Endothelial cell of umbilical vein (primary cell): ENCODE data around the gene PRRC2A. TPM values are rescaled to one million over a fixed set of nuclear protein-coding genes. Genes with fewer than 3 reads are reported as not detected.
A peak's percentile ranks its signal among the peaks of the same experiment; 100 is the strongest.

Source experiments
- BruUV-seq: library from RNA; stranded (reverse); fragments of 400-500 nt; replicated peaks from 2 replicates; lab custom pipeline; 2021; lab: Mats Ljungman, UMichigan
- CTCF ChIA-PET: fragments of 300-600, 350-600 bp; sonication (Branson Sonifier 250); formaldehyde crosslinking; loops from one replicate; lab custom pipeline; 2021; ENCODE audit warnings: antibody characterized with exemption, inconsistent platforms; lab: Charles Lee
- POLR2A ChIA-PET: fragments of 300-600, 350-600 bp; sonication (Branson Sonifier 250); formaldehyde crosslinking; loops from one replicate; lab custom pipeline; 2021; ENCODE audit warnings: antibody characterized with exemption, inconsistent platforms; lab: Charles Lee
- DNase-seq: peaks from one replicate; pipeline ENCODE4 v3.0.0-alpha.2; 2011; ENCODE audit warnings: low read depth, low spot score
- FAIRE-seq: peaks from 2 replicates; lab custom pipeline; 2011; peaks lifted over from hg19 to GRCh38; lab: Jason Lieb, UNC
- H2AFZ ChIP-seq: 2 replicates; pipeline ENCODE4 v1.6.0; 2012; ENCODE audit warnings: low read depth, low read length, control low read depth, inconsistent platforms
- H3K27ac ChIP-seq: 2 replicates; pipeline ENCODE4 v1.5.1; 2011; ENCODE audit warnings: low read depth, mild to moderate bottlenecking, control low read depth, low read length, moderate library complexity; ENCODE audit not compliant: insufficient read depth
- H3K27me3 ChIP-seq, 2 experiments: 2 replicates each; pipeline versions ENCODE4 v1.6.0 to v1.6.1; 2011; ENCODE audit warnings: low read length in 2 of 2, mixed read lengths in 1 of 2; ENCODE audit not compliant: control insufficient read depth in 2 of 2, insufficient read depth in 2 of 2
- H3K36me3 ChIP-seq, 2 experiments: 2 replicates in 1 of 2; 3 replicates in 1 of 2; pipeline ENCODE4 v1.5.1; 2011; ENCODE audit warnings: low read length in 2 of 2, mild to moderate bottlenecking in 1 of 2, moderate library complexity in 1 of 2; ENCODE audit not compliant: control insufficient read depth in 2 of 2, insufficient read depth in 2 of 2; ENCODE audit errors: extremely low read depth in 1 of 2
- H3K4me1 ChIP-seq: 3 replicates; pipeline ENCODE4 v1.5.1; 2011; ENCODE audit warnings: mild to moderate bottlenecking, low read length; ENCODE audit not compliant: control insufficient read depth, insufficient read depth; ENCODE audit errors: extremely low read depth
- H3K4me2 ChIP-seq: 2 replicates; pipeline ENCODE4 v1.6.1; 2011; ENCODE audit warnings: low read length, control low read depth, mixed read lengths; ENCODE audit not compliant: insufficient read depth
- H3K4me3 ChIP-seq, 3 experiments: fragments of 200-600 bp in 1 of 3; sonication (generic), shearing (Covaris generic) in 1 of 3; replicated peaks in 1 of 3; 2 replicates each; pipeline ENCODE4 v1.5.1; 2011 to 2016; ENCODE audit warnings: control low read depth in 3 of 3, low read length in 3 of 3, mild to moderate bottlenecking in 2 of 3, inconsistent platforms in 1 of 3, low read depth in 1 of 3, moderate library complexity in 1 of 3; ENCODE audit not compliant: insufficient read depth in 1 of 3
- H3K79me2 ChIP-seq: 2 replicates; pipeline ENCODE4 v1.6.0; 2012; ENCODE audit warnings: low read length, inconsistent platforms; ENCODE audit not compliant: control insufficient read depth, insufficient read depth
- H3K9ac ChIP-seq: replicated peaks from 2 replicates; pipeline ENCODE3; 2011; ENCODE audit warnings: low read length, control low read depth; ENCODE audit not compliant: insufficient read depth; ENCODE audit errors: extremely low read depth
- H3K9me1 ChIP-seq: replicated peaks from 3 replicates; pipeline ENCODE4 v1.6.0; 2011; ENCODE audit warnings: mild to moderate bottlenecking, low read length; ENCODE audit not compliant: control insufficient read depth, insufficient read depth; ENCODE audit errors: extremely low read depth
- H3K9me3 ChIP-seq: replicated peaks from 2 replicates; pipeline ENCODE4 v1.5.1; 2012; ENCODE audit warnings: low read length, inconsistent platforms; ENCODE audit not compliant: control insufficient read depth, insufficient read depth
- H4K20me1 ChIP-seq: replicated peaks from 2 replicates; pipeline ENCODE3; 2011; ENCODE audit warnings: mild to moderate bottlenecking, low read length; ENCODE audit not compliant: control insufficient read depth, insufficient read depth; ENCODE audit errors: extremely low read depth
- CTCF ChIP-seq, 2 donors: IDR thresholded peaks; 1 replicate in 1 of 2; 2 replicates in 1 of 2; pipeline ENCODE4 v1.5.1; 2011; ENCODE audit warnings: low read length in 2 of 2, mild to moderate bottlenecking in 2 of 2, moderate library complexity in 2 of 2, control low read depth in 1 of 2, inconsistent platforms in 1 of 2, low read depth in 1 of 2; ENCODE audit not compliant: insufficient read depth in 1 of 2; ENCODE audit errors: extremely low read depth in 1 of 2
- EZH2 ChIP-seq: IDR thresholded peaks from 2 replicates; pipeline ENCODE4 v1.6.1; 2012; ENCODE audit warnings: borderline replicate concordance, low read depth, mild to moderate bottlenecking, moderate library complexity, low read length, inconsistent platforms; ENCODE audit not compliant: severe bottlenecking
- FOS ChIP-seq: IDR thresholded peaks from 2 replicates; pipeline ENCODE4 v1.6.1; 2011; ENCODE audit warnings: mild to moderate bottlenecking, low read length, moderate library complexity, borderline replicate concordance; ENCODE audit not compliant: insufficient read depth
- GATA2 ChIP-seq: IDR thresholded peaks from 2 replicates; pipeline ENCODE4 v1.7.0; 2011; ENCODE audit warnings: low read depth, mild to moderate bottlenecking, moderate library complexity, mixed read lengths, low read length; ENCODE audit not compliant: insufficient read length, insufficient read depth
- JUN ChIP-seq: IDR thresholded peaks from 2 replicates; pipeline ENCODE4 v1.6.1; 2011; ENCODE audit warnings: borderline replicate concordance, low read depth; ENCODE audit not compliant: insufficient read length, insufficient read depth
- MAX ChIP-seq: IDR thresholded peaks from 2 replicates; pipeline ENCODE4 v1.6.1; 2011; ENCODE audit not compliant: insufficient read depth, insufficient read length
- MYC ChIP-seq: IDR thresholded peaks from one replicate; pipeline ENCODE4 v1.6.1; 2011; ENCODE audit warnings: mild to moderate bottlenecking, low read depth, low read length
- POLR2A ChIP-seq: IDR thresholded peaks from 2 replicates; pipeline ENCODE4 v1.6.1; 2012; ENCODE audit warnings: low read depth, mild to moderate bottlenecking, control low read depth, low read length
- POLR2AphosphoS5 ChIP-seq: IDR thresholded peaks from 2 replicates; pipeline ENCODE4 v1.6.1; 2012; ENCODE audit warnings: low read depth, mild to moderate bottlenecking, control low read depth, low read length, moderate library complexity; ENCODE audit not compliant: insufficient read depth
- dilution Hi-C: fragments of 300-500 bp; cut with MboI; formaldehyde crosslinking; loops from one replicate; pipeline ENCODE4 v1.15.0; 2019; ENCODE audit warnings: low sequenced_read_pairs; ENCODE audit not compliant: extremely low pct_ligation_motif_present
- intact Hi-C: fragments of 100-400 bp; cut with micrococcal nuclease; formaldehyde crosslinking; loops from one replicate; pipeline ENCODE4 v1.10.0; 2022
- polyA plus RNA-seq, 4 experiments: library from polyadenylated mRNA; depleted of rRNA in 3 of 4; stranded (reverse) in 3 of 4; unstranded in 1 of 4; fragments of >200 nt; gene quantifications; 2 replicates each; pipeline versions ENCODE4 v1.2.1 to v1.2.3, GENCODE V29; 2011 to 2012; ENCODE audit warnings: missing spikeins in 1 of 4
- total RNA-seq: library from RNA; stranded (reverse); gene quantifications from 2 replicates; pipeline ENCODE4 v1.2.3, GENCODE V29; 2021

PRRC2A gene
- total and polyA plus RNA-seq, 2 donors (not counting 3 experiments of a cell fraction or from before 2014, with no cell fraction given): 88.4 to 229 TPM

GRCh38 chr6:31639043-31639442 is 18.5 kb downstream of the PRRC2A start:
- Histone ChIP-seq H3K9ac (no peak overlapping the region), H3K36me3 (peaks cover 40 to 72% of the 10 kb centered on the region in 2 experiments), H3K27ac (no peak overlapping the region), H3K4me1 (no peaks in the 10 kb centered on the region), H2AFZ (no peak overlapping the region), H3K9me1 (no peaks in the 10 kb centered on the region), H4K20me1 (no peaks in the 10 kb centered on the region), H3K9me3 (no peaks in the 10 kb centered on the region), H3K27me3 (no peaks in the 10 kb centered on the region), H3K79me2 (no peaks in the 10 kb centered on the region), H3K4me3 (no peak overlapping the region), H3K4me2 (no peak overlapping the region)
- dilution Hi-C loops: no loop called here
- CTCF ChIA-PET: interaction anchor here (1.2 to 2.5 kb wide), 7 partner anchors 12 to 191 kb away, joined by 3 to 10 read pairs (median 4); partner anchors contain the start of genes ATP6V1G2, BAG6 and GPANK1
- BruUV-seq: no TSS peak
- intact Hi-C loops: no loop called here
- POLR2A ChIA-PET: interaction anchor here (1.1 to 2.2 kb wide), 3 partner anchors 13 to 189 kb away, joined by 3 to 10 read pairs (median 4); partner anchors contain the start of genes BAG6, GPANK1 and HSPA1B
- FAIRE-seq (peak; percentile 33), DNase-seq (no peak)
- TF ChIP-seq MYC: no peak
- TF ChIP-seq MAX: no peak
- no peak for TF ChIP-seq POLR2A
- TF ChIP-seq JUN: no peak
- TF ChIP-seq FOS: no peak
- no peak for TF ChIP-seq CTCF (IDR thresholded peaks at IDR 0.05; ENCODE audit: extremely low read depth in 1 of 2, insufficient read depth in 1 of 2, low read depth in 1 of 2, low read length in 2 of 2)
- no peak for TF ChIP-seq POLR2AphosphoS5
- no peak for TF ChIP-seq EZH2
- TF ChIP-seq GATA2: no peak
